ENCODE measurements around the gene ZAR1L.

- peak; percentile 96 for TF ChIP-seq CTCF (conservative IDR thresholded peaks at IDR 0.05)
- no peak for TF ChIP-seq ZFX (IDR thresholded peaks at IDR 0.05)
Measured at GRCh38 chr13:32310134-32310706, 4.9 kb downstream of the ZAR1L start.

All from C4-2B (cell line).